HepG2 (cell line): ENCODE results near the gene TMX2. TPM values are rescaled to one million over a fixed set of nuclear protein-coding genes. Genes with fewer than 3 reads are reported as not detected.

Experiments
- AGO2 ChIP-seq: fragments of 200-400 bp; formaldehyde crosslinking; optimal IDR thresholded peaks from 2 replicates; pipeline ENCODE3; 2017; ENCODE audit warnings: mild to moderate bottlenecking, low read depth, low read length, moderate library complexity
- DMAP1 ChIP-seq: IDR thresholded peaks from 2 replicates; pipeline ENCODE4 v1.6.1; 2016
- ESRRA ChIP-seq: sonication (generic); formaldehyde crosslinking; IDR thresholded peaks from 2 replicates; pipeline ENCODE4 v1.5.1; 2020; ENCODE audit warnings: mild to moderate bottlenecking, low read depth, missing genetic modification reagents
- GTF3A ChIP-seq: sonication (generic); formaldehyde crosslinking; conservative IDR thresholded peaks from 2 replicates; pipeline ENCODE4 v1.4.0; 2020; ENCODE audit warnings: mild to moderate bottlenecking, missing genetic modification reagents
- HOXD1 ChIP-seq: sonication (generic); formaldehyde crosslinking; IDR thresholded peaks from 2 replicates; pipeline ENCODE4 v1.5.0; 2020; ENCODE audit warnings: missing genetic modification reagents
- IRF2 ChIP-seq: IDR thresholded peaks from 2 replicates; pipeline ENCODE4 v1.6.1; 2018; ENCODE audit warnings: missing genetic modification reagents, missing compliant biosample characterization
- MTA3 ChIP-seq: sonication (generic); formaldehyde crosslinking; IDR thresholded peaks from 2 replicates; pipeline ENCODE4 v1.4.0; 2020; ENCODE audit warnings: missing genetic modification reagents
- NAIF1 ChIP-seq: sonication (generic); formaldehyde crosslinking; IDR thresholded peaks from 2 replicates; pipeline ENCODE4 v1.5.0; 2020; ENCODE audit warnings: mild to moderate bottlenecking, missing genetic modification reagents, borderline replicate concordance
- NFYC ChIP-seq: IDR thresholded peaks from 2 replicates; pipeline ENCODE4 v1.6.1; 2016; ENCODE audit warnings: missing genetic modification reagents, missing compliant biosample characterization
- ZC3H4 ChIP-seq: sonication (generic); formaldehyde crosslinking; IDR thresholded peaks from 2 replicates; pipeline ENCODE4 v1.4.0; 2020; ENCODE audit warnings: missing genetic modification reagents, borderline replicate concordance
- ZNF225 ChIP-seq: sonication (generic); formaldehyde crosslinking; IDR thresholded peaks from 2 replicates; pipeline ENCODE4 v1.4.0; 2020; ENCODE audit warnings: mild to moderate bottlenecking, missing genetic modification reagents
- ZNF3 ChIP-seq: IDR thresholded peaks from 2 replicates; pipeline ENCODE4 v1.7.0; 2017; ENCODE audit warnings: inconsistent platforms
- ZNF432 ChIP-seq: sonication (generic); formaldehyde crosslinking; IDR thresholded peaks from 2 replicates; pipeline ENCODE4 v1.5.0; 2020; ENCODE audit warnings: missing genetic modification reagents, mild to moderate bottlenecking, borderline replicate concordance
- ZNF775 ChIP-seq: sonication (generic); formaldehyde crosslinking; IDR thresholded peaks from 2 replicates; pipeline ENCODE4 v1.4.0; 2020; ENCODE audit warnings: missing genetic modification reagents, mild to moderate bottlenecking, moderate library complexity, borderline replicate concordance
- polyA plus RNA-seq, 8 experiments: library from polyadenylated mRNA; depleted of rRNA in 3 of 8; stranded (reverse) in 7 of 8; unstranded in 1 of 8; fragments of >200 nt; fragmentation: Illumina TruSeq in 4 of 8; extraction: Trizol in 4 of 8; gene quantifications; 2 replicates each; pipeline versions ENCODE4 v1.2.1 to v1.2.3, GENCODE V29; 2011 to 2016; ENCODE audit warnings: low read depth in 4 of 8, missing spikeins in 1 of 8, mixed read lengths in 1 of 8; ENCODE audit not compliant: insufficient read depth in 1 of 8
- total RNA-seq, 5 experiments: library from RNA; depleted of rRNA; stranded (reverse); fragments of >200 nt; fragmentation: Illumina TruSeq; extraction: Trizol; gene quantifications; 2 replicates each; pipeline ENCODE4 v1.2.3, GENCODE V29; 2016; ENCODE audit warnings: low read depth in 1 of 5
- TF ChIP-seq, protein P1 (sequence below): sonication (generic); formaldehyde crosslinking; IDR thresholded peaks from 2 replicates; pipeline ENCODE4 v1.4.0; 2020; ENCODE audit warnings: missing genetic modification reagents, mild to moderate bottlenecking, borderline replicate concordance
- TF ChIP-seq, protein P2 (sequence below): sonication (generic); formaldehyde crosslinking; IDR thresholded peaks from 2 replicates; pipeline ENCODE4 v1.4.0; 2020; ENCODE audit warnings: missing genetic modification reagents
- TF ChIP-seq, protein P3 (sequence below): sonication (generic); formaldehyde crosslinking; IDR thresholded peaks from 2 replicates; pipeline ENCODE4 v1.4.0; 2020; ENCODE audit warnings: missing genetic modification reagents, borderline replicate concordance
- TF ChIP-seq, protein P4 (sequence below): sonication (generic); formaldehyde crosslinking; IDR thresholded peaks from 2 replicates; pipeline ENCODE4 v1.4.0; 2020; ENCODE audit warnings: missing genetic modification reagents, borderline replicate concordance

The TMX2 gene
- total and polyA plus RNA-seq, 2 of the 13 experiments (the other 11 are each of a cell fraction or from before 2014, with no cell fraction given) = 84.5 to 129 TPM

DNA sequence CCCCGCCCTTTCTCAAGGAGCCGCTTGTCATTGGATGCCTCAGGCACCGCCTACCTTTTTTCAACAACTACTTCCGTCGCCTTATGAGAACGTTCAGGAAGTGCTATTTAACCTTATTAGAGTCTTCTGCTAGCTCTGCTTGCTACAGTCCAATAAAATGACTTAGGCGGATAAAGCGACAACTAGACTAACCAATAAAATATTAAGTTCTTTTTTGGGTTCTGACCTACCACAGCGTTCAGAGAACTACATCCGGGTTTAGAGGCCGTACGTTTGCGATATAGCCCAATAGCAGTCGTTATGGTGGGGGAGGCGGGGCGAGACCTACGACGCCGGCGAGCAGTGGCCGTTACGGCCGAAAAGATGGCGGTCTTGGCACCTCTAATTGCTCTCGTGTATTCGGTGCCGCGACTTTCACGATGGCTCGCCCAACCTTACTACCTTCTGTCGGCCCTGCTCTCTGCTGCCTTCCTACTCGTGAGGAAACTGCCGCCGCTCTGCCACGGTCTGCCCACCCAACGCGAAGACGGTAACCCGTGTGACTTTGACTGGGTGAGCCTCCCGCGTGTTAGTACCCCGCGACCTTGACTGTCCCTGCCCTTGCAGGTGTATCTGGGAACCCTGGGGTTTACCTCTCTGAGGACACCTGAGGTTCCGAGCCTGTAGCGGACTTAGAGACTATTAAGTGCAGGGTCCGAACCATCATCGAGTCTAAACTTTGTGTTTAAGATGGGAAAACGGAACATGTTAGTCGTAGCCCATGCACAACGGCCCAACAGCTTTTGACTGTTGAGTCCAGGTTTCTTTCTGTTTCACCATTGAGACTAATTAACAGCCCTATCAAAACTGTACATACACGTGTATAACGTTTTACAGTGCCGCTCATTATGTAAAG is at the start of gene TMX2 (continued):
- TF ChIP-seq ZNF432 (CRISPR knock-in tag) = no peak
- peak; percentile 7; the same call in 1 of the 2 replicates for TF ChIP-seq IRF2 (CRISPR knock-in tag)
- peak; percentile 71; the same call in 1 of the 2 replicates for TF ChIP-seq NAIF1
- TF ChIP-seq MTA3 (CRISPR knock-in tag) = no peak
- TF ChIP-seq AGO2 = no peak
- no peak for TF ChIP-seq GTF3A (CRISPR knock-in tag)
- no peak for TF ChIP-seq ZC3H4
- TF ChIP-seq NFYC (CRISPR knock-in tag) = peak; percentile 94
- peak; percentile 49; the same call in 1 of the 2 replicates for TF ChIP-seq ESRRA (CRISPR knock-in tag)
- TF ChIP-seq, protein P1, sequence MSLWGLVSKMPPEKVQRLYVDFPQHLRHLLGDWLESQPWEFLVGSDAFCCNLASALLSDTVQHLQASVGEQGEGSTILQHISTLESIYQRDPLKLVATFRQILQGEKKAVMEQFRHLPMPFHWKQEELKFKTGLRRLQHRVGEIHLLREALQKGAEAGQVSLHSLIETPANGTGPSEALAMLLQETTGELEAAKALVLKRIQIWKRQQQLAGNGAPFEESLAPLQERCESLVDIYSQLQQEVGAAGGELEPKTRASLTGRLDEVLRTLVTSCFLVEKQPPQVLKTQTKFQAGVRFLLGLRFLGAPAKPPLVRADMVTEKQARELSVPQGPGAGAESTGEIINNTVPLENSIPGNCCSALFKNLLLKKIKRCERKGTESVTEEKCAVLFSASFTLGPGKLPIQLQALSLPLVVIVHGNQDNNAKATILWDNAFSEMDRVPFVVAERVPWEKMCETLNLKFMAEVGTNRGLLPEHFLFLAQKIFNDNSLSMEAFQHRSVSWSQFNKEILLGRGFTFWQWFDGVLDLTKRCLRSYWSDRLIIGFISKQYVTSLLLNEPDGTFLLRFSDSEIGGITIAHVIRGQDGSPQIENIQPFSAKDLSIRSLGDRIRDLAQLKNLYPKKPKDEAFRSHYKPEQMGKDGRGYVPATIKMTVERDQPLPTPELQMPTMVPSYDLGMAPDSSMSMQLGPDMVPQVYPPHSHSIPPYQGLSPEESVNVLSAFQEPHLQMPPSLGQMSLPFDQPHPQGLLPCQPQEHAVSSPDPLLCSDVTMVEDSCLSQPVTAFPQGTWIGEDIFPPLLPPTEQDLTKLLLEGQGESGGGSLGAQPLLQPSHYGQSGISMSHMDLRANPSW (CRISPR knock-in tag) = peak; percentile 77
- TF ChIP-seq ZNF225 (CRISPR knock-in tag) = peak; percentile 94
- peak; percentile 87 for TF ChIP-seq DMAP1 (CRISPR knock-in tag)
- TF ChIP-seq, protein P2, sequence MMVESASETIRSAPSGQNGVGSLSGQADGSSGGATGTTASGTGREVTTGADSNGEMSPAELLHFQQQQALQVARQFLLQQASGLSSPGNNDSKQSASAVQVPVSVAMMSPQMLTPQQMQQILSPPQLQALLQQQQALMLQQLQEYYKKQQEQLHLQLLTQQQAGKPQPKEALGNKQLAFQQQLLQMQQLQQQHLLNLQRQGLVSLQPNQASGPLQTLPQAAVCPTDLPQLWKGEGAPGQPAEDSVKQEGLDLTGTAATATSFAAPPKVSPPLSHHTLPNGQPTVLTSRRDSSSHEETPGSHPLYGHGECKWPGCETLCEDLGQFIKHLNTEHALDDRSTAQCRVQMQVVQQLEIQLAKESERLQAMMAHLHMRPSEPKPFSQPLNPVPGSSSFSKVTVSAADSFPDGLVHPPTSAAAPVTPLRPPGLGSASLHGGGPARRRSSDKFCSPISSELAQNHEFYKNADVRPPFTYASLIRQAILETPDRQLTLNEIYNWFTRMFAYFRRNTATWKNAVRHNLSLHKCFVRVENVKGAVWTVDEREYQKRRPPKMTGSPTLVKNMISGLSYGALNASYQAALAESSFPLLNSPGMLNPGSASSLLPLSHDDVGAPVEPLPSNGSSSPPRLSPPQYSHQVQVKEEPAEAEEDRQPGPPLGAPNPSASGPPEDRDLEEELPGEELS (CRISPR knock-in tag) = 0 out of 2 replicates have a peak, but pooled peaks have one; percentile 3
- TF ChIP-seq HOXD1 (CRISPR knock-in tag) = no peak
- TF ChIP-seq, protein P3, sequence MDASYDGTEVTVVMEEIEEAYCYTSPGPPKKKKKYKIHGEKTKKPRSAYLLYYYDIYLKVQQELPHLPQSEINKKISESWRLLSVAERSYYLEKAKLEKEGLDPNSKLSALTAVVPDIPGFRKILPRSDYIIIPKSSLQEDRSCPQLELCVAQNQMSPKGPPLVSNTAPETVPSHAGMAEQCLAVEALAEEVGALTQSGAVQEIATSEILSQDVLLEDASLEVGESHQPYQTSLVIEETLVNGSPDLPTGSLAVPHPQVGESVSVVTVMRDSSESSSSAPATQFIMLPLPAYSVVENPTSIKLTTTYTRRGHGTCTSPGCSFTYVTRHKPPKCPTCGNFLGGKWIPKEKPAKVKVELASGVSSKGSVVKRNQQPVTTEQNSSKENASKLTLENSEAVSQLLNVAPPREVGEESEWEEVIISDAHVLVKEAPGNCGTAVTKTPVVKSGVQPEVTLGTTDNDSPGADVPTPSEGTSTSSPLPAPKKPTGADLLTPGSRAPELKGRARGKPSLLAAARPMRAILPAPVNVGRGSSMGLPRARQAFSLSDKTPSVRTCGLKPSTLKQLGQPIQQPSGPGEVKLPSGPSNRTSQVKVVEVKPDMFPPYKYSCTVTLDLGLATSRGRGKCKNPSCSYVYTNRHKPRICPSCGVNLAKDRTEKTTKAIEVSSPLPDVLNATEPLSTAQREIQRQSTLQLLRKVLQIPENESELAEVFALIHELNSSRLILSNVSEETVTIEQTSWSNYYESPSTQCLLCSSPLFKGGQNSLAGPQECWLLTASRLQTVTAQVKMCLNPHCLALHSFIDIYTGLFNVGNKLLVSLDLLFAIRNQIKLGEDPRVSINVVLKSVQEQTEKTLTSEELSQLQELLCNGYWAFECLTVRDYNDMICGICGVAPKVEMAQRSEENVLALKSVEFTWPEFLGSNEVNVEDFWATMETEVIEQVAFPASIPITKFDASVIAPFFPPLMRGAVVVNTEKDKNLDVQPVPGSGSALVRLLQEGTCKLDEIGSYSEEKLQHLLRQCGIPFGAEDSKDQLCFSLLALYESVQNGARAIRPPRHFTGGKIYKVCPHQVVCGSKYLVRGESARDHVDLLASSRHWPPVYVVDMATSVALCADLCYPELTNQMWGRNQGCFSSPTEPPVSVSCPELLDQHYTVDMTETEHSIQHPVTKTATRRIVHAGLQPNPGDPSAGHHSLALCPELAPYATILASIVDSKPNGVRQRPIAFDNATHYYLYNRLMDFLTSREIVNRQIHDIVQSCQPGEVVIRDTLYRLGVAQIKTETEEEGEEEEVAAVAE (CRISPR knock-in tag) = peak; percentile 78; the same call in 1 of the 2 replicates
- no peak for TF ChIP-seq ZNF775 (CRISPR knock-in tag)
- TF ChIP-seq ZNF3 (CRISPR knock-in tag) = no peak
- TF ChIP-seq, protein P4, sequence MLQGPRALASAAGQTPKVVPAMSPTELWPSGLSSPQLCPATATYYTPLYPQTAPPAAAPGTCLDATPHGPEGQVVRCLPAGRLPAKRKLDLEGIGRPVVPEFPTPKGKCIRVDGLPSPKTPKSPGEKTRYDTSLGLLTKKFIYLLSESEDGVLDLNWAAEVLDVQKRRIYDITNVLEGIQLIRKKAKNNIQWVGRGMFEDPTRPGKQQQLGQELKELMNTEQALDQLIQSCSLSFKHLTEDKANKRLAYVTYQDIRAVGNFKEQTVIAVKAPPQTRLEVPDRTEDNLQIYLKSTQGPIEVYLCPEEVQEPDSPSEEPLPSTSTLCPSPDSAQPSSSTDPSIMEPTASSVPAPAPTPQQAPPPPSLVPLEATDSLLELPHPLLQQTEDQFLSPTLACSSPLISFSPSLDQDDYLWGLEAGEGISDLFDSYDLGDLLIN (CRISPR knock-in tag) = no peak
